ENCODE results near the gene TEC. TPM values are rescaled to one million over a fixed set of nuclear protein-coding genes. Genes with fewer than 3 reads are reported as not detected.

TEC gene
- polyA plus RNA-seq, 1 donor: 4.6 TPM

DNA sequence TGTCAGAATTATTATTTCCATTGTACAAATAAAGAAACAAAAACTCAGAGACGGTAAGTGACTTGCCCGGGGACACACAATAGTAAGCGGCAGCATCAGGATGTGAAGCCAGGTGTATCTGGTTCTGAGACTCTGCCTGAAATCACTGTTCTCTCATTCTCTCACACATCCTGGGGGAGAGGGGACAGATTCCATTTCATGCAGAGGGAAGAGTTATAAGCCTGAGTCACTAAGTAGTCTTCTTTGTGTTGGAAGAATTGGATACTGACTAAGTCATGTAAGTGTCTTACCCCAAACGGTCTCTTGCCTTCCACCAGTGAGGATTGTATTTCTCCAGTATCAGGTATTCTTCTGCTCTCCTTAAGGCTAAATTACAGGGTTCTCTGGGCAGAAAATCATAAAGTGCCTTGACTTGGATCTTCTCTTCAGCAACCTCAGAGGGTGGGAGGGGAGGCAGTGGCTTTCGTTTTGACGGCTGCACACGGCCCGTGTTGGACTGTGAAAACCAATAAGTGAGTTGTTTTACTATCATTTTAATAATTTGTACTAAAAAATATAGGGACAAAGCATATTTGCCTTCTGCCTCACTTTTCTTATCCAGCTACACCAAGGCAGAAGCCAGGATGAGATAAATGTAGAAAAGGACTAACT is 157.5 kb downstream of the TEC start:
- Histone ChIP-seq H3K9me3 (ENCODE audit: control insufficient read depth, low read depth, low read length) (no peaks in the 10 kb centered on the region), H3K27me3 (ENCODE audit: control insufficient read depth, insufficient read depth, low read length) (no peaks in the 10 kb centered on the region), H3K4me1 (ENCODE audit: control insufficient read depth, insufficient read depth, low read length) (peaks cover 4% of the 10 kb centered on the region), H3K36me3 (ENCODE audit: control insufficient read depth, insufficient read depth, low read length) (no peaks in the 10 kb centered on the region), H3K27ac (ENCODE audit: low read length) (no peak overlapping the region), H3K4me3 (ENCODE audit: low read length) (no peak overlapping the region)
- WGBS (ENCODE audit: insufficient coverage, low lambda C conversion rate): no CpG with 5 or more reads among the region's 8 CpGs
- no peak for DNase-seq

DNA sequence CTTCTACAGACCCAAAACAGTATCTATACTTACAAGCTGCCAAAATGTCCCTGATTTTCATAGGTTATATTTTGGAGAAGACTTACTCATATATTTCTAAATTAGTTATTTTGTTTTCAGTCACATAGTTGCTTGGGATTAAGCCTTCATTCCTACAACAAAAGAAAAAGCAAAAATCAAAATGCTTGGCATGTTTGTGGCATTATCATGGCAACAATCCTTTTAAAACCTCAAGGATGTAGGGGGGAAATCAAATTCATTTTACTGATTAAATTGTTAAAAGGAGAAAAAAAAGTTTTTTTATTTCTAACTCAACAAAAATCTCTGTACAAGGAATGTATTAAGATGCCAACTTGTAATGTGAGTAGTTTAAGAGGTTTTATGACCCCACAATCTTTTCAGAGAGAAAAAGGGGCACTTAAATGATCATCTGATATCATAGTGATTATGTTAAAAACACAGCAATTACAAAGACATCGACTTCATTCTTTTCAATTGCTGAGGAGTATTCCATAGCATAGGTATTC is 159.1 kb downstream of the TEC start:
- DNase-seq: no peak
- Histone ChIP-seq H3K36me3 (ENCODE audit: control insufficient read depth, insufficient read depth, low read length) (no peaks in the 10 kb centered on the region), H3K4me3 (ENCODE audit: low read length) (no peak overlapping the region), H3K27ac (ENCODE audit: low read length) (no peak overlapping the region), H3K9me3 (ENCODE audit: control insufficient read depth, low read depth, low read length) (no peaks in the 10 kb centered on the region), H3K4me1 (ENCODE audit: control insufficient read depth, insufficient read depth, low read length) (peaks cover 4% of the 10 kb centered on the region), H3K27me3 (ENCODE audit: control insufficient read depth, insufficient read depth, low read length) (no peaks in the 10 kb centered on the region)
- 50% methylated on average over 1 of the region's 1 CpG for WGBS (ENCODE audit: insufficient coverage, low lambda C conversion rate)

DNA sequence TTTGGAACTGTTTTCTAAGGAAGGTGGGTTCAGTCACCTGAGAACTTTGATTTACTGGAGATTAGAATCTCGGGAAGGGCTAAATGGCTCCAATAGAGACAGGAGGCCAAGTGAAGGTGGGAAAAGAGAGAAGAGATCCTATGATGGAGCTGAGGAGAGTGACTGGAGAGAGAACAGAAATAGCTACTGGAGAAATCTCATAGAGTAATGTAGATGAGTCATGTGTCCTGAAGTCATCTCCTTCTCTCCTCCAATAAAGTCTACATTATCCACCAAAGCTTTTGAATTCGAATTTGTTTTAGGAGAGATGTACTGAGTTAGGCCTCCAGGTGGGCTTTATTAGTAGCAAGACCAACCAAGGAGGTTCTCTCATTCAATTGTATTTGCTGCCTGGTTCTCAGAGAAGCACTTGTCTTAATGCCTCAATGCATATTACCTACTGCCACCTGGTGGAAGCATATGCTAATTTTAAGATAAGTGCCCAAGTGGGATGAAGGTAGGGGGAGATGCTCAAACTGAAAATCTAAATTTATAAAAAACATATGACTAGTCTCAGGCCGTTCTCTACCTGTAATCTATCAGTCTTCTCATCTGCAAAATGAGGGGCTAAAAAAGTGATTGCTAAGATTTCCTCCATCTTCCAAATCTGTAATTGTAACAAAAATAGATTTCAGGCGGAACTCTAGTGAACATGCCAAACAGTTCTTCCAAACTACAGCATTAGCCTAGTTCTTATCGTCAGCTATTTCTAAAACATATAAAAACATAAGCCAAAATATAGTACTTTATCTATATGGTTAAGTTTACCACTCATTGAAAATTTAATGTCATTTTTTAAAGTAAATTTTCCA is 160.0 kb downstream of the TEC start:
- Histone ChIP-seq H3K36me3 (ENCODE audit: control insufficient read depth, insufficient read depth, low read length) (no peaks in the 10 kb centered on the region), H3K27ac (ENCODE audit: low read length) (no peak overlapping the region), H3K27me3 (ENCODE audit: control insufficient read depth, insufficient read depth, low read length) (no peaks in the 10 kb centered on the region), H3K4me1 (ENCODE audit: control insufficient read depth, insufficient read depth, low read length) (peaks cover 4% of the 10 kb centered on the region), H3K9me3 (ENCODE audit: control insufficient read depth, low read depth, low read length) (no peaks in the 10 kb centered on the region), H3K4me3 (ENCODE audit: low read length) (no peak overlapping the region)
- WGBS (ENCODE audit: insufficient coverage, low lambda C conversion rate): 67% methylated on average over 4 of the region's 5 CpGs
- DNase-seq: peak; percentile 29 to 44

DNA sequence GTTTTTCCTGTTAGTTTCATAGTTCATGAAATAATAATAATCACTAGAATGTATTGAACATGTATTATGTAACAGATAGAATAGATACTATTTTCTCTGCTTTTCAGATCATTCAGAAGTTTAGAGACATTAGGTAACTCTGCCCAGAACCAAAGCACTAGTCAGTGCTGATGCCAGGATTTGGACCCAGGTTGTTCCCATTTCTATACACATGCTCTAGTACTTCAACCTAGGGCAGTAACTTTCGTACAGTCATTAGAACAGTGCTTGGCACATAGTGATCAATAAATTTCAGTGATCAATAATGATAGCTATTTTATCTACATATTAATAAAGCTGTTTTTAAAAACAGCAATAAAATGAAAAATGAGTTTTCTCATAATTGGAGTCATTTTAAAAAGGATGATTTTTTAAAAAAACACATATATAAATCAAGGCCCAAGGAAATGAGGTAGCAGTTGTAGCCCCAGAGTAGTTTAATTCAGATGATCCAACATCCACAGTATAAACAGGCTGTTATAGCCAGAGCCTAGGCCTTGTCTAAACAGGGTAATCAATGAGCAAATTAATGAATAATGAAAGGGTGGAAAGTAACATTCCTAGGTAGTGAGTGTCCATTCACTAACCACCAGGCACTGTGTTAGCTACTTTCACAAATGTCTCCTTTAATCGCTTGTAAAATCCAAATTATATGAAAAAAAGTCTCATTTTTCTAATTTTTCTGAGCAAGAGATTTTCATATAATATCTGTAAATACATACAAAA is 161.1 kb downstream of the TEC start:
- WGBS (ENCODE audit: insufficient coverage, low lambda C conversion rate): no CpG with 5 or more reads among the region's 2 CpGs
- peaks cover 4% of the 10 kb centered on the region for H3K4me1 ChIP-seq (ENCODE audit: control insufficient read depth, insufficient read depth, low read length)
- H3K27ac ChIP-seq (ENCODE audit: low read length): no peak overlapping the region
- H3K9me3 ChIP-seq (ENCODE audit: control insufficient read depth, low read depth, low read length): no peaks in the 10 kb centered on the region
- no peaks in the 10 kb centered on the region for H3K27me3 ChIP-seq (ENCODE audit: control insufficient read depth, insufficient read depth, low read length)
- H3K36me3 ChIP-seq (ENCODE audit: control insufficient read depth, insufficient read depth, low read length): no peaks in the 10 kb centered on the region
- no peak overlapping the region for H3K4me3 ChIP-seq (ENCODE audit: low read length)
- no peak for DNase-seq

DNA sequence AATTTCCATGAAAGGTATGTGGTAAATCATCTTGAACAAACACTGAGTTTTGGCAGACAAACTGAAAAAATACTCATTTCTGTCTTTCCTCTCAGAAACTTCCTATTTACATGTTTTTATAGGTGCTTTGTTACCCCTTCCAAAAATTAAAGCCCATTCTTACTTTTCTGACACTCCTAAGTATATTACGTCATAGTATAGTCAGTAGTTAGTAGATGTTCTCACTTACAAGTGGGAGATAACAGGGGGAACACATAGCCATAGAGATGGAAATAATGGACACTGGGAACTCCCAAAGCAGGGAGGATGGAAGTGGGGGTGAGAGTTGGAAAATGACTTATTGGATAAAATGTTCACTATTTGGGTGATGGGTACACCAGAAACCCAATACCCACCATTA is 164.4 kb downstream of the TEC start:
- H3K4me3 ChIP-seq (ENCODE audit: low read length): no peak overlapping the region
- no peaks in the 10 kb centered on the region for H3K9me3 ChIP-seq (ENCODE audit: control insufficient read depth, low read depth, low read length)
- H3K27ac ChIP-seq (ENCODE audit: low read length): no peak overlapping the region
- peaks cover 4% of the 10 kb centered on the region for H3K4me1 ChIP-seq (ENCODE audit: control insufficient read depth, insufficient read depth, low read length)
- no peaks in the 10 kb centered on the region for H3K36me3 ChIP-seq (ENCODE audit: control insufficient read depth, insufficient read depth, low read length)
- no peaks in the 10 kb centered on the region for H3K27me3 ChIP-seq (ENCODE audit: control insufficient read depth, insufficient read depth, low read length)
- no peak for DNase-seq
- 100% methylated on average over 1 of the region's 1 CpG for WGBS (ENCODE audit: insufficient coverage, low lambda C conversion rate)

DNA sequence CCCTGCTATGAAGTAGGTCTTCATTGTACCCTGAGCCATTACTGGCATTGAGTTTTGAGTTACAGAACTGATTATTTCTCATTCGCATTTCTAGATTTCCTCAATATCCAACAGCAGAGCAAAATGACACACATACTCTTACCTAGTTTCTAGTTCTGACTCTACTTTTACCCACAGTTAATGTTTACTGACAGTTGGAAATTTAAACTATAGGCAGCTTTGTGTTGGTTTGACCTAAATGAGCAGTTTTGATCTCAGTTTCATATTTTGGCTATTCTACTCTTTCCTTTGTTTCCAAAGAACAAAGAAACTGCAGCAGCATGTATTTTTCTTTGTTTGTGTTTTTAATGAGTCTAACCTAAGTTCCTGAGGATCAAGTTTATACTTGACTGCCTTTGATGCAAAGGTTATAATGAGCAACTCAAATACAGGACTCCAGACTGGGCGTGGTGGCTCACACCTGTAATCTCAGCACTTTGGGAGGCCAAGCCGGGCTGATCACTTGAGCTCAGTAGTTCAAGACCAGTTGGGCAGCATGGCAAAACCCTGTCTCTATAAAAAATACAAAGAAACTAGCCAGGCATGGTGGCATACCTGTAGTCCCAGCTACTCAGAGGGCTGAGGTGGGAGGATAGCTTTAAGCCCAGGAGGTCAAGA is 166.0 kb downstream of the TEC start:
- H3K27me3 ChIP-seq (ENCODE audit: control insufficient read depth, insufficient read depth, low read length): no peaks in the 10 kb centered on the region
- WGBS (ENCODE audit: insufficient coverage, low lambda C conversion rate): no CpG with 5 or more reads among the region's 3 CpGs
- H3K4me1 ChIP-seq (ENCODE audit: control insufficient read depth, insufficient read depth, low read length): no peaks in the 10 kb centered on the region
- H3K36me3 ChIP-seq (ENCODE audit: control insufficient read depth, insufficient read depth, low read length): no peaks in the 10 kb centered on the region
- DNase-seq: no peak
- H3K27ac ChIP-seq (ENCODE audit: low read length): no peak overlapping the region
- no peak overlapping the region for H3K4me3 ChIP-seq (ENCODE audit: low read length)
- no peaks in the 10 kb centered on the region for H3K9me3 ChIP-seq (ENCODE audit: control insufficient read depth, low read depth, low read length)

DNA sequence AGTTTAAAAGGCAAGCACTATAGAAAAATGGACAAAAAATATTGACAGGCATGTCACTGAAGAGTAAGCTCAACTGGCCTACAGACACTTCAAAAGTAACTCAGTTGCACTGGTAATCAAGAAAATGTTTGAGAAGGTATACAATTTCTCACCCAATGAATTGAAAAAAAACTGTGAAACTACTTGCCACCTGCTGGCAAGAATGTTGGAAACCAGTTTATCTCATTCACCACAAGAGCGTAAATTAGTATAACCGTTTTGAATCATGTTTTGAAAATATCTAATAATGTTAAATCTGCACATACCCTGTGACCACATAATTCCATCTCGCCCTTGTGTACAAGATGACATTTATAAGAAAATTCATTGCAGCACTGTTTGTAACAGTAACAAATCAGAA is 167.3 kb downstream of the TEC start:
- Histone ChIP-seq H3K4me1 (ENCODE audit: control insufficient read depth, insufficient read depth, low read length) (no peaks in the 10 kb centered on the region), H3K27ac (ENCODE audit: low read length) (no peak overlapping the region), H3K4me3 (ENCODE audit: low read length) (no peak overlapping the region), H3K36me3 (ENCODE audit: control insufficient read depth, insufficient read depth, low read length) (no peaks in the 10 kb centered on the region), H3K9me3 (ENCODE audit: control insufficient read depth, low read depth, low read length) (no peaks in the 10 kb centered on the region), H3K27me3 (ENCODE audit: control insufficient read depth, insufficient read depth, low read length) (no peaks in the 10 kb centered on the region)
- 86% methylated on average over 1 of the region's 3 CpGs for WGBS (ENCODE audit: insufficient coverage, low lambda C conversion rate)
- no peak for DNase-seq

DNA sequence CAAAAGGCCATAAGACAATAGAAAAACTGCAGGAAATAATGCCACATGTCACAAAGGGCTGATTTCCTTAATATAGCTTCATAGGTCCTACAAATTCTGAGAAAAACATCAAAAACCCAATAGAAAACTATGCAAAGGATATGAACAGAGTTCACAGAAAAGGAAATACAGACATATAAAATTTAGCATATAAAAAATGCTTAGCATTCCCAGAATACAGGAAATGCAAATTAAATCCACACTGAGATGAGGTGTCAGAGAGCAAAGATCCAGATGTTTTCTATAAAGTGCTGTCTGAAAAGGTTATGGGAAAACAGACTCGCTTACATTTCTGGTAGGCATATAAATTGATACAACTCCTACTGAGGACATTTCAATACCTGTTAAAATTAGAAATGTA is 169.4 kb downstream of the TEC start:
- DNase-seq: no peak
- Histone ChIP-seq H3K36me3 (ENCODE audit: control insufficient read depth, insufficient read depth, low read length) (no peaks in the 10 kb centered on the region), H3K27ac (ENCODE audit: low read length) (no peak overlapping the region), H3K4me3 (ENCODE audit: low read length) (no peak overlapping the region), H3K27me3 (ENCODE audit: control insufficient read depth, insufficient read depth, low read length) (no peaks in the 10 kb centered on the region), H3K9me3 (ENCODE audit: control insufficient read depth, low read depth, low read length) (no peaks in the 10 kb centered on the region), H3K4me1 (ENCODE audit: control insufficient read depth, insufficient read depth, low read length) (no peaks in the 10 kb centered on the region)
- no CpG with 5 or more reads among the region's 1 CpG for WGBS (ENCODE audit: insufficient coverage, low lambda C conversion rate)

DNA sequence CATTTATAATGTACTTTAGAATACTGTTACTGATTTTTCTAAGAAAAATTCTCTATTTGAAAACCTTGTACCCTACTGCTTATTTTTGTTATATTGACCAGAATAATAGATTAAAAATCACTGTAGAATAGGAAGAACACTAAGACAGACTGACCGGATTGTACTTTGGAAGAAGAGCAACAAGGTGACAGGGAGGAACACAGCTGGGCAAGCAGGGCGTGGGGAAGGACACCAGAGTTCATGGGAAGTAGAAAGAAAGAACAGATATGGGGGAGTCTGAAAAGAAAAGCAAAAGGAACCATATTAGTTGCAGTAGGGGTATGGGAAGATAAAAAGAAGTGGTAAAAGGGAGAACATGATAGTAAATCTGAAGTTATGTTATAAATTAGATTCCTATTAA is 174.2 kb downstream of the TEC start:
- Histone ChIP-seq H3K4me1 (ENCODE audit: control insufficient read depth, insufficient read depth, low read length) (no peaks in the 10 kb centered on the region), H3K27ac (ENCODE audit: low read length) (no peak overlapping the region), H3K36me3 (ENCODE audit: control insufficient read depth, insufficient read depth, low read length) (no peaks in the 10 kb centered on the region), H3K4me3 (ENCODE audit: low read length) (no peak overlapping the region), H3K9me3 (ENCODE audit: control insufficient read depth, low read depth, low read length) (no peaks in the 10 kb centered on the region), H3K27me3 (ENCODE audit: control insufficient read depth, insufficient read depth, low read length) (no peaks in the 10 kb centered on the region)
- peak in 1 of 2 donors; percentile 26 for DNase-seq
- WGBS (ENCODE audit: insufficient coverage, low lambda C conversion rate): 14% methylated on average over 1 of the region's 2 CpGs

DNA sequence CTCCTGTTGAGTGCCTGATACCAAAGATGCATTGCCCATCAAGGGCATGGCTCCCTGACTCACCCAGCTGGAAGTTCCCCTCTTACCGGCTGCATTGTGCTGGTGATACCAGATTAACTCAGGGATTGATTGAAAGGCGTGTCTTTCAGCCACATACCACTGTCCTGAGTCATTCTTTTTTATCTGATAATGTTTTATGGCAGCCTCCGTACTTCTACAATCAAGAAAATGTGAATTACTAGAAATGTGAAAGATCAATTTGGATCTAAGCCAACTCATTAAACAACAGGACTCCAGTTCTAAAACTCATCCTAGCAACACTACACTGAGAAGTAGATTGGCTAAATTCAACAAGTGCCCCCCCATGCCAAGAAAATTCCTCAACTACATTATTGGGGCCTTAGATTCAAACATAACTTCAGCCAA is 175.6 kb downstream of the TEC start:
- no peak overlapping the region for H3K4me3 ChIP-seq (ENCODE audit: low read length)
- H3K36me3 ChIP-seq (ENCODE audit: control insufficient read depth, insufficient read depth, low read length): no peaks in the 10 kb centered on the region
- DNase-seq: peak; percentile 19 to 56
- H3K27me3 ChIP-seq (ENCODE audit: control insufficient read depth, insufficient read depth, low read length): no peaks in the 10 kb centered on the region
- no peaks in the 10 kb centered on the region for H3K4me1 ChIP-seq (ENCODE audit: control insufficient read depth, insufficient read depth, low read length)
- no peak overlapping the region for H3K27ac ChIP-seq (ENCODE audit: low read length)
- WGBS (ENCODE audit: insufficient coverage, low lambda C conversion rate): no CpG with 5 or more reads among the region's 3 CpGs
- no peaks in the 10 kb centered on the region for H3K9me3 ChIP-seq (ENCODE audit: control insufficient read depth, low read depth, low read length)

Data from large intestine (tissue), 3 donors.